Activated T-cell treated with anti-CD3 and anti-CD28 coated beads for 24 hours (primary cell): Measurements from ENCODE around the gene PEX1.
"Not testable (repeated sequence)": the region's sequence is repeated elsewhere in the genome, so short reads cannot be mapped to it uniquely, and the experiment has no call there.

Experiments used
- DNase-seq: peaks from one replicate; pipeline ENCODE4 v3.0.0-alpha.2; 2020; ENCODE audit warnings: low read depth

The PEX1 gene

DNA sequence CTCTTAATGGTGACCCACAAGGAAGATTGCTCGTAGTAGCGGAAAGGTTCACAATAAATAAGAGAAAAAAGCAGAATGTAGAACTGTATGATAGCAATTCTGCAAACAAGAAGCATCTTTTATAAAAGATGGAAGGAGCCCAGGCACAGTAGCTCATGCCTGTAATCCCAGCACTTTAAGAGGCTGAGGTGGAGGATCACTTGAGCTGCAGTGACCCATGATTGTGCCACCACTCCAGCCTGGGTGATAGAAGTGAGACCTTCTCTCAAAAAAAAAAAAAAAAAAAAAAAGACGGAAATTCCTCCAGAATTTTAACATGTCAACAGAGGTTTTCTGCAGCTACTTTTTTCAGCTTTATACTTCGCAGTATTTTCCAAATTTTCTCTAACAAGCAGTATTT, 67.8 kb downstream of the PEX1 start:
- no peak for DNase-seq

GRCh38 chr7:92460109-92460508, 68.2 kb downstream of the PEX1 start:
- DNase-seq: no peak

DNA sequence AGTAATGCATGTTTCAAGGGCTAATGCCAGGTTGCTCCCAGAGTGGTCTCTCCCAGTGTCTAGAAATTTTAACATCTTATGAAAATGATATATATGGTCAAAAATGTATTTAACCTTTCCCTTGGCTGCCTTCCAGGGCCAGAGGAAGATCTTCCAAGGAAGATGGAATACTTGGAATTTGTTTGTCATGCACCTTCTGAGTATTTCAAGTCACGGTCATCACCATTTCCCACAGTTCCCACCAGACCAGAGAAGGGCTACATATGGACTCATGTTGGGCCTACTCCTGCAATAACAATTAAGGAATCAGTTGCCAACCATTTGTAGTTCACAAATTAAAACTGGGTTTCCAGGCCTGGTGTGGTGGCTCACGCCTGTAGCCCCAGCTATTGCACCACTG, 72.1 kb downstream of the PEX1 start:
- no peak for DNase-seq

DNA sequence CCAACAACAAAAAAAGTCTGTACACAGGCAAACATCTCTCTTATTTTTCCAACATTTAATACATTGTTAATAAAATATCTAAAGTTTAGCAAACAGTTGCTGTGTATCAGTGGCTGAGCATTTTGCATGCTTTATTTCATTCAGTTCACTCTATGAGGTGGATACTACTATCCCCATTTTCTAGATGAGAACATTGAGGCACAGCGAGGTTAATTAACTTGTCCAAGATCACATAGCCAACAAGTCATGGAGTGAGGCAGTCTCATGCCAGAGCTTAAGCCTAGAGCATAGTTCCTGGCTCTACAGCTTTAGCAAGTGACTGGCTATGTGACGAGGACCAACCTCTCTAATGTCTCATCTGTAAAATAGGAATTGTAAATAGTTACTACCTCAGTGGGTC, 76.7 kb downstream of the PEX1 start:
- DNase-seq: no peak

DNA sequence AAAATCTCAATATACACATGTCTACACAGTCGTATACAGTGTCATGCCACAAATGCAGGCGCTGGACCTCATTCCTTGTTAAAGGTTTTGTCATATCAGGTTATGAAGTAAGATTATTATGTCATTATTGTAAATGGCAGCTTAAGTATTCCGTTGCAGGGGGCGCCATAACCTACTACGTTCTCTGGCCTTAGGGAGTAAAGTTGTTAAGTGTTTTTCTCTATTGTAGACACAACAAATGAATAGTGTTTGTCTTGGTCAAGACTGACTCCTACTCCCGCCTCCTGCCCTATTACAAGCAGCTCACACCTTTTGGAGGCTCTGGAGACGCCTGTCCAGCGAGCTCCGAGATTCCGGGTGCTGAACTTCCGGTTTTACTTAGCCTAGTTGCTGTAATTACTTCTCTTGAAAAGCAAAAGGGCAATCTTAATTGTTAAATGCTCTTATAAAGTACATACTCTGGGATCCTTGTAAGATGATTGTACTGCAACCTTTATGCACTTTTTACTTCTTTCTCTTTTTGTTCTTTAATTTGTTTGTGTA, 80.0 kb downstream of the PEX1 start:
- DNase-seq: peak; percentile 37

DNA sequence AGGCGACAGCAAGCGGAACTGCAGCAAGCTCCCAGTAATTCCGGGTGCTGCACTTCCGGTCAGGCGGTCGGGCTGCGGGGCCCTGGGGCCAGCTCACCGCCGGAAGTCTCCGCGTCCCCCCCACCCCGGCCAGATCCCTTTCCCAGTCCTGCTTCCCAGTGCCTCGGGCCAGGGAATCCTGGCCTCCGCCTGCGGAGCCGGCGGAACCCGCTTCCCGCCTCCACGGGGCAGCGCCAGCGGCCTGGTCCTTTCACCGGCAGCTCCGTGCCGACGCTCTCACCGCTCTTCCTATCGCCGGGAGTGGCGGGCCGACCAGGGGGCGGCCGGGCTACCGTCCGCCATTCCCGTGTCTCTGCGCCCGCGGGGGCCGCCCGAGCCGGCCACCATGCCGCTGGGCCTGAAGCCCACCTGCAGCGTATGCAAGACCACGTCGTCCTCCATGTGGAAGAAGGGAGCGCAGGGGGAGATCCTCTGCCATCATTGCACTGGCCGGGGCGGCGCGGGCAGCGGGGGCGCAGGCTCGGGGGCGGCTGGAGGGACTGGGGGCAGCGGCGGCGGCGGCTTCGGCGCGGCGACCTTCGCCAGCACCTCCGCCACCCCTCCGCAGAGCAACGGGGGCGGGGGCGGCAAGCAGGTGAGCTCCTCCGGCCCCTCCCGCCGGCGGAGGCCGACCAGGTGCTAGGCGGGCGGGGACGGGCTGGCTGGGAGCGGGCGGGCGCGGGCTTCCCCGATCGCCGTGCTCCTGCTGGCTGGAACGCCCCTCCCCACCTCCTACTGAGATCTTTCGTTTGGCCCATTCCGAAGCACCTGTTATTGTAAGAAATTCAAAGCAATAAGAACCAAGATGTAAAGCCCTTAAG, 80.7 kb downstream of the PEX1 start, which contains the start of gene GATAD1:
Gene GATAD1, plus strand, starts transcription at position 138 of the 860 bp plus-strand sequence. Its CDS starts 248 bp downstream, at position 386.
- peak; percentile 78 for DNase-seq

DNA sequence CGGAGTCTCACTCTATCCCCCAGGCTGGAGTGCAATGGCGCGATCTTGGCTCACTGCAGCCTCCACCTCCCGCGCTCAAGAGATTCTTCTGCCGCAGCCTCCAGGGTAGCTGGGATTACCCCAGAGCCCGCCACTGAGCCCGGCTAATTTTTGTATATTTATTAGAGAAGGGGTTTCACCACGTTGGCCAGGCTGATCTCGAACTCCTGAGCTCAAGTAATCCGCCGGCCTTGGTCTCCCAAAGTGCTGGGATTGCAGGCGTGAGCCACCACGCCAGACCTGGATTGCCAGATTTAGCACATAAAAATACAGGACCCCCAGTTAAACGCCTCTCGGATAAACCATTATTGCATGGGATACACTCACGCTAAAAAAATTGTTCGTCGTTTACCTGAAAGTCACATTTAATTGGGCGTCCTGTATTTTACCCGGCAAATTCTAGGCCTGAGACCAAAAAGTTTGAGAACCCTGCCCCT, 81.4 kb downstream of the PEX1 start:
- no peak for DNase-seq

DNA sequence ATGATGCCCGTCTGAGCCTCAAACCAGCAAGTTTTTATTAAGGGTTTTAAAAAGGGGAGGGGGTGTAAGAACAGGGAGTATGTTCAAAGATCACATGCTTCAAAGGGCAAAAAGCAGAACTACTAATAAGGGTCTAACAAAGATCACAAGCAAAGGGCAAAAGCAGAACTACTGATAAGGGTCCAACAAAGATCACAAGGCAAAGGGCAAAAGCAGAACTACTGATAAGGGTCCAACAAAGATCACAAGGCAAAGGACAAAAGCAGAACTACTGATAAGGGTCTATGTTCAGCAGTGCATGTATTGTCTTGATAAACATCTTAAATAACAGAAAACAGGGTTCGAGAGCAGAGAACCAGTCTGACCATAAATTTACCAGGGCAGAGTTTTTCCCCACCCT, 85.6 kb downstream of the PEX1 start:
- not testable (repeated sequence) for DNase-seq

GRCh38 chr7:92437956-92438491, 90.3 kb downstream of the PEX1 start:
- no peak for DNase-seq
